Renal cortex interstitium (tissue), 11 donors: ENCODE data around the gene PRADC1. TPM values are rescaled to one million over a fixed set of nuclear protein-coding genes. Genes with fewer than 3 reads are reported as not detected.
"Not testable (repeated sequence)": the region's sequence is repeated elsewhere in the genome, so short reads cannot be mapped to it uniquely, and the experiment has no call there.

Experiments used
- DNase-seq, 11 donors: peaks; one replicate each; pipeline ENCODE4 v3.0.0-alpha.2; 2013; ENCODE audit warnings: low read depth in 9 of 11, low spot score in 4 of 11; ENCODE audit errors: extremely low read depth in 1 of 11
- polyA plus RNA-seq, 3 donors: library from polyadenylated mRNA; unstranded; fragments of 120-200 nt; gene quantifications; one replicate each; pipeline ENCODE4 v1.2.1, GENCODE V29; 2013; ENCODE audit not compliant: insufficient read length in 3 of 3

Gene PRADC1
- polyA plus RNA-seq, 3 donors: 11.4 to 16.5 (median 12.8) TPM

GRCh38 chr2:73262691-73263429 lies 29.8 kb upstream of the PRADC1 start:
- not testable (repeated sequence) for DNase-seq

GRCh38 chr2:73262108-73262651 lies 29.1 kb upstream of the PRADC1 start:
- DNase-seq: no peak

DNA sequence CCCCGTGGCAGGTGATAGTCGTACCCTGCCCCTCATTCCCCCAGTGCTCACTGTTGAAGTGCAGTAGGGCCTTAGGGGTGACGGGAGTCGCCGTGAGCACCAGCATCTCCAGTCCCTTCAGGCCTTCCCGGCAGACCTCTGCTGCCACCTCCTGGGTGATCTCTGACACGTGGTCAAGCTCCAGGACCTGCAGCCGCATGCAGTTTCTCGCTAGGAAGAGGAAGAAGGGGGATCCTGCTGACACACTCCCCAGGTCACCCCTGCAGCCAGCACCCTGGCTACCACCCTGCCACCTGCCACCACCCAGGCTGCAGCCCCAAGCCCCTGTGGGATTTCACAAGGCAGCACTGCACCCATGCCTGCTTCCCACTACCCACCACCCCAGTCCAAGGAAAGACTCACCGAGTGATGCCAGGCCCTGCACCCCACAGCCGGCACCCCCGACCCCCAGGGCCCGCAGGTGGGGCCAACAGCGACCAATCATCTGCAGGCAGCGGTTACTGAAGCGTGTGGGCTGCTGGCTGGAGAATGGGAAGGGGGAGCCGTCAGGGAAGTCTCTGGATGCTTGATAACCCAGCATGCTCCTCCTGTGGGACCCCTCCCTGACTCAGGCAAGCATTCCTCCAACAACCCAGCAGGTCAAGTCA lies 27.4 kb upstream of the PRADC1 start:
- no peak for DNase-seq

- no peak for DNase-seq
Observed at GRCh38 chr2:73259704-73260337, 26.8 kb upstream of the PRADC1 start.

- no peak for DNase-seq
Observed at GRCh38 chr2:73259276-73259675, 26.2 kb upstream of the PRADC1 start.

GRCh38 chr2:73258913-73259215 lies 25.8 kb upstream of the PRADC1 start:
- no peak for DNase-seq

DNA sequence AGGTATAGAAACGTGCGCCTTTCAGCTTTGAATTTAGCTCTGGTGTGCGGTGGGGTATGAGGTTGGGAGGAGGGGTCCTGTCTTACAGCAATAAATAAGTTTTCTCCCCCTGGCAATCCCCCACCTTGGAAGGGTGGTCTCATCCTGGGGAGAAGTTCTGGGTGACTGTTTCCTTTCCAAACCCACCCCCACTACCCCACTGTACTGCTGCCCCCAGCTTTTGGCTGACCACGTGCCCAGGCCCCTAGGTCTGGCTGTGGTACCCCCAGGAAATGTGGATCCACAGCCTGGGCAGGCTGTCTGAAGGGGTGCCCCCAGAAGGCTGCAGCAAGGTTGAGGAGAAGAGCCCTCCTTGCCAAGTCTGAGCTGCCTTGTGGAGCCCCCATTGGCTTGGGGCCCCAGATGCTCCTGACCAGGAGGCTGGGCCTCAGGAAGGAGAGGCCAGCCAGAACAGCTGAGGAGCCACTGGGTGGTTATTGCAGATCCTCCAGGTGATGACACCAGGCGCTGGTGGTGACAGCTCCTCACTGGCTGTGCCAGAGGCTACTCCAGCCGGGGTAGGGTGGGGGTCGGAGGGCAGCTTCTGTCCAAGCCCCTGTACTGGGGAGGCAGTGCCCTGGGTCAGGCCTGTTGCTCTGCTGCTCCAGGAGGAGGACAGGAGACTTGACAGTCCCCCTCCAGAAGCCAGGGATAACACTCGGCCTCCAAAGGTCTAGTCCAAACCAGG lies 25.3 kb upstream of the PRADC1 start:
- no peak for DNase-seq

GRCh38 chr2:73257425-73258125 lies 24.5 kb upstream of the PRADC1 start:
- DNase-seq: no peak

DNA sequence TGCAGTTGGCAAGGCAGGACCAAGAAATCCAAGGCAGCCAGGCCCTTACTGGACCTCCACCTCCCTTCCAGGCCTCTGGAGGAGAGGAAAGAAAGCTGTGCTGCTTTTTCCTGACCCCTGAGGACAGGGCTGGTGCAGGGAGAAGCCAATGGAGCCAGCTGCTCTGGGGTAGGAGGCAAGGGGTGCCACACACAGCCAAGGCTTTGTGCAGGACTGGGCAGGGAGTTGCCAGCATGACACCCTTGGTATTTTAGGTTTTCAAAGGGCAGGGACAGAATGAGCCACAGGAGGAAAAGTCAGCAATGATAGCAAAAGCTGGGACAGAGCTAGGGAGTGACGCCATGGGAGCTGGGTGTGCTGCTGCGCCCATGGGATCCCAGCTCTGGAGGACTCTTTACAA lies 24.0 kb upstream of the PRADC1 start:
- DNase-seq: no peak

DNA sequence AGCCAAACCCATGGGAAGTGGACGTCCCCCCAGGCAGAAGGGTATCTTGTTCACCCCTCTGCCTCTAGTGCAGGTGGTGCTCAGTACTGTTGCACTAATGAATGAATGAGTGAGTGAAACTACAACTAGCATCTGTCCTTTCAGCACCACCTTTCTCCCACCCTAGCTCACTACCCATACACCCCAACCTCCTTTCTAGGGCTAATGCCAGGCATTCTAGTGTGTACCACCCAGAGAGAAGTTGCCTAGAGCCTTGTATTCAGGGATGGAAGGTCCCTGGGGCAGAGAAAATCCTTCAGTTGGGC lies 23.5 kb upstream of the PRADC1 start:
- DNase-seq: no peak

- DNase-seq: no peak
Observed at GRCh38 chr2:73255907-73256617, 23.0 kb upstream of the PRADC1 start.

DNA sequence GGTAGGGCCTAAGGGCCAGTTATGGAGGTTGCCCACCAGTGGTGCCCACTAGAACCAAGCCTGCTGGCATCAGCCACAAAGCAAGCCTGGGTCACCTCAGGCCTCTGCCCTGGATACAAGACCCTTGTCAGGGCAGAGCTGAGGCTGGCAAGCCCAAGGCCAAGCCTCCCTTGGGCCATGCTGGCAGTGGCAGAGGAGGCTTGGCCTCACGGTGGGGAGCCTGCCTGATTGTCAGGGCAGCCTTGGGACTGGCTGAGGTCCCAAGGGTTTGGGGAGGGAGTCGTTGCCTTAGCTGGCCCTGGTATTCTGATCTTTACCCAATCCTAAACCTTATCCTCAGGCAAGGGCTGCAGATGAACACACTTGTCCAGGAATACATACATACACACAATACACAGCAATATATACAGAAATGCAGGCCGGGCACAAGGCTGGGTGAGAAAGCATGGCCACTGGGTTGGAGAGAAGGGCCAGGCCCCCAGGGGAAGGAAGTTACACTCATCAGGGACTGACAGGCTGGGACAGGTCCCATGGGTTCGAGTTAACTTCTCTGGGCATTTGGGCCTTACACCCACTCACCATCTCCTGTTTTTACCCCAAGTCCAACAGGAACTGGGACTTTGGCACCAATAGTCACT lies 22.1 kb upstream of the PRADC1 start:
- DNase-seq: no peak

GRCh38 chr2:73254343-73255006 lies 21.4 kb upstream of the PRADC1 start:
- DNase-seq: no peak

- no peak for DNase-seq
Observed at GRCh38 chr2:73253901-73254300, 20.9 kb upstream of the PRADC1 start.

DNA sequence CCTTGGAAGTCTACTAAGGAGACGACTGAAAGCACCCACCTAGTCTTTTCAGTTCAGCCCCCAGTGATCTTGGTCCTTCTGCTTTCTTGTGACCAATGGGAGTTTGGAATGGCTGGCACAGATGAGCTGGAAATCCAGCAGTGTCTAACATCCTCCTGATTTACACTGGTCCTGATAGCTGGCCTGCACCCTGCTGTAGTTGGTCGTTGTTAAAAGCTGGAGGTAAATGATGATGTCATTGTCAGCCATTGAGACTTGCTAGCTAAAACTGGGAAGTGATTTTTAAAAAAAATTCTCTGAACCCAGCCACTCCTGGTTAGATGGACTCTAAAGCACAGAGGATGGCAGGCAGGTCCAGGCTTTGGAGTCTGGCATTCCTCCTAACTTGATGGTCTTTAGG lies 20.4 kb upstream of the PRADC1 start:
- DNase-seq: no peak

GRCh38 chr2:73252238-73253027 lies 19.4 kb upstream of the PRADC1 start:
- DNase-seq: no peak
